ENCODE results near the gene TCF7L2.
A peak's percentile ranks its signal among the peaks of the same experiment; 100 is the strongest.

Gene TCF7L2

DNA sequence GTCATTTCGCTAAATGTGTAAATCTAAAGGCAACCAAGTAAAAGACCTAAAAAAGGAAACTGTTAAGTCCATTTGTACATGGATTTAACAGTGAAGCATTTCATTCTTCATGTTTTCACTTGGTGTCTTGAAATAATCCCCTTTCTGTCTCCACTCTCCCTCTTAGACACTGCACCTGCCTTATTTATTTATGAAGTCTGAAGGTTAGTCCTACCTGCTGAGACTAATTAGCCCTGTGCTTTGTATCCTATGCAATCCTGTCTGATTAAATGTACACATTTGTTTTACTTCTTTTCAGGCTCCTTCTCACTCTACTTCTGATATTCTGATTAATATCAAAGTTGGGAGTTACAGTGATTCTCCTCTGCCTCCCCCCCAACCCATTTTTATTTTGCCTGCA, 1.9 kb upstream of the TCF7L2 start:
- no peak for DNase-seq

DNA sequence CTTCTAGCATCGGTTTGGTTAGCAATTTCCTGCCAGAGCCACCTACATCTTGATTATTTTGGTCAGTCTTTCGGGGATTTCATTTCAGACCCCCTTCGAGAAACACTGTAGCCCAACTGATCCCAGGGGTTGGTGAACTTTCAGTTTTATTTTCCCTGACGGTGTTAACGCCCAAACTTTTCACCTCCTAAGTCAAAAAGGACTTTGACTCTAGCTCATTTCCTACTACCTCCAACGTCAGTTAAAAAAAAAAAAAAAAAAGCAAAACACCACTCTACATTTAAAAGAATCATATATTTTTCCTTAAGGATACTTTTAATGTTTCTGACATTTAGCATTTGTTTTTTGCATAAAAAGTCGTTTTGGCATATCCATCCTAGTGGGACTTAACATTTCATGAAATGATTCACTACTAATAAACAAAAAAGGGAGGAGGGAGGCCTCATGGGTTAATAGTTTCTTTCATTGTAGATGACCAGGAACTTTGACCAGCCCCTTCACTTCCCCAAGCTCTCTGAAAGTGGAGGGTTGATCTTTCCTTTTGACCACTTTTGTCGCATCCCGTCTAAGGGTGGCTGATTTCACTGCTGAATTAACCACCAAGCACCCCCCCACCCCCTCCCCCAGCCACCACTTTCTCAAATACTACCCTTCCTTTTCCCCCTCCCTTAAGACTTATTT, 764 bp upstream of the TCF7L2 start:
- no peak for DNase-seq

DNA sequence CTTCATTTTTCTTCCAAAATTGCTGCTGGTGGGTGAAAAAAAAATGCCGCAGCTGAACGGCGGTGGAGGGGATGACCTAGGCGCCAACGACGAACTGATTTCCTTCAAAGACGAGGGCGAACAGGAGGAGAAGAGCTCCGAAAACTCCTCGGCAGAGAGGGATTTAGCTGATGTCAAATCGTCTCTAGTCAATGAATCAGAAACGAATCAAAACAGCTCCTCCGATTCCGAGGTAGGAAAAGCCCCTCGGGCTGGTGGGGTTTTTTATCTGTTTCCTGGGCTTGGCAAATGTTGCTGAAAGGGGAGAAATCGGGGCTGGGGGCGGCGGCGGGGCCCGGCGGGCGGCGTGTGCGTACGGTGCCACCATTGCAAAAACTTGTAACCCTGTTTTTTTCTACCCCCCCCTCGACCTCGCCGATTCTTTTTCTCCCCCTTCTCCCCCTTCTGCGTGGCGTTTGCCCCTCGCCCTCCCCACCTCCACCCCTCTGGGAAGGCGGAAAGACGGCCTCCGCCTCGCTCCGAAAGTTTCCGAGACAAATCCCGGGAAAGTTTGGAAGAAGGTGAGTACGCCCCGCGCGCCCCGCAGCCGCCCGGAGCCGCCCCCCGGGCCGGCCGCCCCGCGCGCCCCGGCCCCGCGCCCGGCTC, 789 bp downstream of the TCF7L2 start:
- peak; percentile 29 for DNase-seq

DNA sequence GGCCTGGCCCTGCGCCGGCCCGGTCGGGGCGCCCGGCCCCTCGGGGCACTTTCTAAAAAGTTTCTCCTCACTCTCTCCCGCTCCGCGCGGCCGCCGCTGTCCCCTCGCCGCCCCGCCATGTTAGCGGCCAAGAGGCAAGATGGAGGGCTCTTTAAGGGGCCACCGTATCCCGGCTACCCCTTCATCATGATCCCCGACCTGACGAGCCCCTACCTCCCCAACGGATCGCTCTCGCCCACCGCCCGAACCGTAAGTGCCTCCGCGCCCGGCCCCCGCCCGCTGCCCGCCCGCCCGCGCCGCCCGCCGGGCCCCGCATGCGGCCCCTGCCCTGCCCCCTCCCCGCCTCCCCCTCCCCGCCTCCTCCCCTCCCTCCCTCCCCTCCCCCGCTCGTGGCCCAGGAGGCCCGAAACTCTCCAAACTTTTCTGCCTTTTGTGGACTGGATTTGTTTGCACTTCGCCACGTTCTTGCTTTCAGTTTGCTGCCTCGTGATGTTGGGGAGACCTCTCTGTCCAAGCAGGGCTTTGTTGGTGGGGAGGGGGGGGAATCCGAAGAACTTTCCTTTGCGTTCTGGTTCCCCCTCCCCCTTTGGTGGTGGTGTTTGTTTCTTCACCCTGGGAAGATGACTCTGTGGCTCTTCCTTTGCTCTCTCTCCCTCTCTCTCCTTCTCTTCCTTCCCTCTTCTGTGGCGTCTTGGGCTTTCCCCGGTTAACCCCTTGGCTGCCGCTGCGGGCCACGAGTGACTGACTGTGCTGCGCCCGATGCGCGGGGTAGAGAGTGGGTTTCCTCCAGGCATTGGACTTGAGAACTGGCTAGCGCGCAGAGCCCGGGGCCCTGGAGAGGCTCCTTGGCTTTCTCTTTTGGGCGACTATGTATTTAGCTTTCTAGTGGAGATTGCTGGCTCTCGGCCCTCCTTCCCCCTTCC, 1.6 kb downstream of the TCF7L2 start:
- DNase-seq: peak; percentile 51

DNA sequence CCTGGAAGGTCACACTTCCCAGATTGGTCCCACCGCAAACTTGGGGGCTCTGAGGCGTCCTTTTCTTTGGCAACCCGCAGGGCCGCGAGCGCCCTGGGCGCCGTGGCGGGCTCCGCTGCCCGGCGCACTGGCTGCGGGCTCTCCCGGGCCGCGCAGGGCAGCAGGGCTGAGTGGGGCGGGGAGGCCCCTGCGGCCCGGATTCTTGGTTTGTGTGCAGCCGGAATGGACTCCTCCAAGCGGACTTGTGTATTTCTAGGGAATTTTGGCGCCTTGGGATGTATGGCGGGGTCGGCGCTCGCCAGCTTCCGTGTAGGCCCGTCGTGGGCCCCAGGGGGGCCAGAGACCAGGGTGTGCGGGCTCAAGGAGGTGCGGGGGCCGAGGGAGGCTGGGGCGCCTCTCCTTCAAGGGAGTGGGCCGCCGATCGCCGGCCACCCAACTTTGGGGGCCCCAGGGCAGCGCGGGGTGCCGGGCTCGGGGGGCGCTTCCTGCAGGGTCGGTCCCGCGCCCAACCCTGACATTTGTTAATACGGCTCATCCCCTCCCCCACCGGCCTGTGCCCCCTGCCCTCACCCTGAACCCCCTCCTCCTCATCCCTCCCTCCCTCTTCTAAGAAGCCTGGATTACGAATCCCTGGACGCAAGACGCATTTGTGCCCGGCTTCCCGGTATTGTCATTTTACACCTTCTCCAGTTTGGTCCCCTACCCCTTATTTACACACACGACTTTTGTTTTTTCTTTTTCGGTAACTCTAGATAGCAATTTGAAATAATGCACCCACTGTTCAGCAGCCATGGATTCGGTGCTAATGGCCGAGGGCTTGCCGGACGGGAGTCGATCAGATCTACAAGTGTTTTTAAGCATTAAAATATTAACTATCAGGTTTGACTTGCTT, 2.5 kb downstream of the TCF7L2 start:
- DNase-seq: no peak

DNA sequence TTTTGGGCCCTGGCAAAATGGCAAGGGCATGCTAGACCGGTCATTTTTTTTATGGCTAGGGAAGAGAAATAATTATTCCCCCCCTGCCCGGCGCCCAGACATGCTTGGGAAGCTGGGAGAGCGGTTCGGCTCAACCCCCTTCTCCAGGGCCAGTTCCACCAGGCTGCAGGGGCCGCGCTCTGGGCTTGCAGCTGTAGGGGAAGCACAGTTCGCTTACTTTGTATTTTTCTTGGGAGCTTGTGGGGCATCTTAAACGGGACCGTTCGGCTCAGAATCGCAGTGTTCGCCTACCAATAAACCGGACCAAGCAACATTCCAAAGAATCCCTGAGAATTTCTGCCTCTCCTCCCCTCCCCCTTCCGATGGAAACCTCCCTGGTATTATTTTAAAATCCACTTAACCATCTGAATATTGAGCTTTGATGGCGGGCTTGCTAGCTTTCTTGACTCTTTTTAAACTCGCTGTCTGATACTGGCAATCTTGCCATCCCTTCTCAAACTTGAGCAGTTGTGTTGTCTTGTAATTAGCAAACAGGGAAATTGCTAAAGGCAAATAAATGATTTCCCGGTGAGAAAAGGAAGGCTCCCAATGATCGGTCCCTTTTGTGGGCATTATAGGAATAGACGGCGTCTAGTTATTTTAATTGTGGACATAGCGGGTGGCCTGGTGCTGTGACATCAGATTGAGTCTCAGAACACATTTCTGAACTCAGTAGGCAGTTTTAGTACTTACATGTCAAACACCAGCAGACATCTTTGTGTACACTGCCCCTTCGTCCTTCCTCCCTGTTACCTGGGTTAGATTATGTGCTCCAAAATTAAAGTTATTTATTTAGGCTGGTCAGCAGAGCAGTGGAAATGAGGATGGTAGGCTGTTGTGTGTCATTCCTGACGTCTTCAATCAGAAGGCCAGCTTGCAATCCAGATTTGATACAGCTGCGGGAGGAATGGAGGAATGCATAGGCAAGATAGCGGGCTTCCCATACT, 3.4 kb downstream of the TCF7L2 start:
- DNase-seq: no peak

DNA sequence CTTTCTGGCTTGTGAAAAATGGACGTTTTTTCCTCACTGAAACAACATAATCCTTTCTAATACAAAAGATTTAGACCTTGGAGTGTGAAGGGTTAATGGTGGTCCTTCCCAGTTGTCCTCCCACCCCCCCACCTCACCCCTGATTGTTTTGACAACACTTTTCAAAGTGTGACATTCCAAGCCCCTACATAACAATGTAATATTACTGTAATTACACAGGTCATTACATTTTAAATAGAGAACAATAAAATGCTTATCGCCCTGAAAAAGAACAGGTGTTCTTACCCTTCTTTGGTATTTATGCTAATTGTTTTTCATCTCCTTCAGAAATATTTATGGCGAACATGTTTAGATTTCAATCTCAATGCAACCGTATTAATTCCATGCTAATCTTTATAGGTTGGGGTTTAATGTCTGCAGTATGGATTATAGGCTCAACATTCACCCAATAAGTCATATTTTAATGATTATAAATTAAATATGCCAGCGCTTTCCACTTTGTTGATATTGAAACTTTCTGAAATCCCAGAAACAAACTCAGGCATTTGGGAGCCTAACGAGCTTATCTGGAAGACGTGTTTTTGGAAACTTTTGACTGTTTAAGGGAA, 5.0 kb downstream of the TCF7L2 start:
- no peak for DNase-seq

DNA sequence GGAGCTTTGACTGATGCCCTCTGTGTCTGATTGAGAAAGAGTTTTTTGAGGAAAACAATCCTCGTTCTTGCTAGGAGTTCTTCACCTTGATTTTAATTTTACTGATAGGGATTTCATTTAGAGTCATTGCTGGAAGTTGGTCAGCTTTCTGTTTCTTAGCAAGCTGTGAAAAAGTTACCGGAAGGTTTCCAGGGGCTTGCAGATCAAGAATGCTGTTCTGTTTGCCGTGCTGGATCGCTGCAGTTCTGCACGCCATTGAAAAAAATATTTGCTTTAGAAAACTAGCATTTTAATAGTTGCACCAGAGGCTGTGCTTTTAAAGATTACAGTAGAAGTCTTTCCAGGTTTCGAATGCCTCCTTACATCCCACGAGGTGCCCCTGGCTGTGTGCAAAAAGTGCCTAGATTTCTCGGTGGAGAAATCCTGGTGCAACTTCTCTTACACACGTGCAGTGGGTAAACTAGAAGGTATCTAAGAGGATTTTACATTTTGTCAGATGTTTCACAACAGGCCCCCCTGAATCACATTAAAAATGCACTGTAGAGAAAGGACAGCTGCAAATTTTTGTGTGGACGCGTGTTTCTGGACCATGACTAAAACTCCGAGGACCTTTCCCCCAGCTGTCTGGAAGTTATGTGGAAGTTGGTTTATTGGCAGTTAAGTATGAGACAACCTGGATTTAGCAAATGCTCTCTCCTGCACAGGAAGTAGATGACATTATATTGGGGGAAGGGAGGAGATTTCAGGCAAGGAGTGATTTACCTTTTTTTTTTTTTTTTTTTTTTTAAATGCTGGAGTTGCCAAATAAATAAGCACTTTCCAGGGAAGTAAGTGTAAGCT, 5.8 kb downstream of the TCF7L2 start:
- no peak for DNase-seq

DNA sequence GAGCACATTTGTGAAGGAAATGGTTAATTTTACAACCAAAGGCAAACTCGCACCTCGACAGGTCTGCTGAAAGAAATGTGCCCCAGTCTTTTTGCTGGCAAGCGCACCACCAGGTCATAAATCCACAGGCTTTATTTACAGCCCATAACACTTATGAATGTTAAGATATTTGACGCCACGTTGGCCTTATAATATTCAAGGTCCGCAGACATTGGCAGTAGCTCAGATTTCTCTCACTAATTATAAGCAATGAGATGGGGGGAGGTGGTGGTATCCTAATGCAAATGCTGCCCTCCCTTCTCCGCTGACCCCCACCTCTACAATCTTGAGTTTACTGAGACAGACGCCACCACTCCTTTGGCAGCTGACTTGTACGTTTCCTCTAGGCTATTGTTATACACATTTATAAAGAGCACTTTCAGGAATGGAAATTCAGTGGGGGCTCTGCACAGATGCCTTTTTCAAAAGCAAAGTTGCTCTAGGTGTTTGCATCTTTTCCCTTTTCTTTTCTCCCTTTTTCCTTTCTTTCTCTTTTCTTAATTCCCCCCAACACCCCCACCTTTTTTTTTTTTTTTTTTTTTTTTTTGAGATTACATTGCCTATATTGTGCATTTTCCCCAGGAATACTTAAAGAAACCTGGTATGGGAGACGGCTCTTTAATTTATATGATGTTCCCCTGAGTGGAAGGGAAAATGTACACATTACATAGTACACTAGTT, 6.7 kb downstream of the TCF7L2 start:
- DNase-seq: no peak

DNA sequence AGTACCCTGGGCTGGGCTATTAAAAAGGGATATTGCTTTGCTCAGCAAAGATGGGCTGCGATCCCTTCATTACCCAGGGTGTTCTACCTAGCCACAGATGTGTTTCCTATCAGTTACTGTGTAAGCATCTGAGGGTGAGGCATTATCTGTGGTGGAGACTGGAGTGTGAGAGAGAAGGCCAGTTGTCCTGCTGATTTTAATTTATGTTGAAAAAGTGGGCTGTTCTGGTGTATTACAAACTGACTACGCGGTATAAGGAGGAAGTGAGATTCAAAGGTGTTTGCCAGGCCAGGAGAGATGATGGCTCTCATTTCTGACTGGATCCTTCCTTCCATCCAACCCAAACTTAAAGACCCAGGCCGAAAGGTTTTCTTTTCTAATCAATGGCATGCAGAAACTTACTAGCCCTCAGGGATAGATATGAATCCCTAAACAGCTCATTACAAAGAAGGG, 7.6 kb downstream of the TCF7L2 start:
- DNase-seq: no peak

DNA sequence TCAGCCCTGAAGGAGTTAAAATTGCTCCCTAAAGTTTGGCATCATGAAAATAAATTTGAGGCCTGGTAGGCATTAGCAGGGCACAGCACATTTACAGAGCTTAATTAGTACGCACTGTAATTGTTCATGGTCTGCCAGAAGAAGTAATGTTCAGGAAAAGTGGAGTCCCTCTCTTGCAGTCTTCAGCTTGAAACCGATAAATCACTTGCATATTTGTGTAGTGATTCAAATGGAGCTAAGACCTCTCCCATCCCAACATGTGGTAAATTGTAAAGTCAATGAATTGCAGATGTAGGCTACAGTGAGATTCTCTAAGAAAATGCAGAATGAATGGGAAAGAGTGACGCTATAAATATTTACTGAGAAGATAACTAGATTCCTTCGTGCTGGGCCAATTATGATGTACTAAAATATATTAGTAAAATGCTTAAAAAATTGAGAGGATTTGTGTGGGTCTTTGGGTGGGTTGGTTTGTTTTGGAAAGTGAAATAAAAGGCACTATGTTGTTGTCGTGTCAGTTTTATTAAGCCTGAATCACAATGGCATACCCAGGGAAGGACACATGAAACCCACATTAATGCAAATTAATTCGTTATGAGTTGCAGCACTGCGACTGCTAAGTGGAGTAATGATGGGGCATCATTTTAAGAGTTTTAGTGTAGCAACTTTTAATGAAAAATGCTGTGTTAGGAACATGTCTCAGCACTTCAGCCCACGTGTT, 8.4 kb downstream of the TCF7L2 start:
- no peak for DNase-seq

DNA sequence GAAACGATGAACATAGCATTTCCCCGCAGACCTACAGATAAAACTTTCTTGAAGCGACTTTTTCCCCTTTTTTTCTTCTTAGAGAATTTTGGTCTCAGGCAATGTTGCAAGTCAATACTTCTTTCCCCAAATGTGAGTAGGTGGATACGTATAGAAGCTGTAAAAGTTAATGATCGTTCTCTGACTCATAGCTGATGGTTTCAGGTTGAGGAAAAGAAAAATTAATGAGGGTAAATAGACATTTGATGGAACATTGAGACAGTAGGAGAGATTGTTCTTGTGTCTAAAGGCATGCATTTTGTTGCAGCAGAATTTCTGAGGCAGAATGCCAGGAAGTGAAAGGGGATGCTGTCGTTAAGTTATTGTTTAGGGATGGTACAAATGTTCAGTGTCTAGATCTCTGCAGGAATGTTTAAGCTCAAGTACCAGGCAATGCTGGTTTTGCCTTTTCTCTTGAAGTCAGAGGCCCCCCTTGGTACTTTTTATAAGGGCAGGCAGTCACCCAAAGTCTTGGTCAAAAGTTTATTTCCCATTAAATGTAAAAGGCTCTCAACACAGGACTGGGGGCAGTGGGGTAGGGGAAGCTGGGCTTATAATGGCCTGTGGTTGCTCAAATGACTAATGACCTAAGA, 9.3 kb downstream of the TCF7L2 start:
- DNase-seq: no peak

DNA sequence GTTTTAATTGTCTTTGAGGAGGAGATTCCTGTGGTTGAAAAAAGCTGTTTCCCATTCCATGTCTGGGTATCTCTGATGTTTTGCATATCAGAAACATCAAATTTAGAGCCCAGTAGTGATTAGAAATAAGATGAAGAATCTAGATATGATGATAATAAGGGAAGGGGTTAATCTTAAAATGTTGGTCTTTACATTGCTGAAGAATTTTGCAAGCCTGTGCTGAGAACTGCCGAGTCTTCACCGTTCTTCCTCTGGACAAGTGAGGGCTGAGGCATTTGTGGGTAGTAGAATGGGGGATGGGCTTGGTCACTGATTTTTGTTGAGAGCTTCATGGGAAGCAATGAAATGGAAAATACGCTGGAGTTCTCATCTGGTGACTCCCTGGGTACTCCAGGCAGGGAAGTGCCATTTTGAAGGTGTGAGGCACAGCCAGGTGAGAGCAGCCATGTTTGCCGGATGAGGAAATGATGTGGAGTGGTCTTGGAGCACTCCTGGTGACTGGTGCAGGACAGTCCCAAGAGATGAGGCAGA, 10.2 kb downstream of the TCF7L2 start:
- DNase-seq: no peak

DNA sequence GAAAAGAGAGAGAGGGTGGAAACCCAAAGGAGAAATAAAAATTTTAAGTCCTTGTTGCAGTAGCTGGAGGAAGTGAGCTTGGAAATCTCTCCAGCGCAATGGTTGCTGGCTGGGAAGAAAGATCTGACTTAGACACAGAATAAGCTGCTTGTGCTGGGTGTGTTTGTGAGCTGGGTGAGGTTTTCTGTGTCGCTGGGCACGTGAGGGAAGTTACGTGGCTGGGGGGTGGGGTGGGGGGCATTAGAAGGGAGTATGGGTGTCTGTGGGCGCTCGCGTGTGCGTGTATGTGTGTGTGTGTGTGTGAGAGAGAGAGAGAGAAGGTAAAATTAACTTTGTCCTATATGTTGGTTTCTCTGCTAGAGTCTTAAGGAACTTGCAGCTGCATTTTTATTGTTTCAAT, 11.6 kb downstream of the TCF7L2 start:
- no peak for DNase-seq

DNA sequence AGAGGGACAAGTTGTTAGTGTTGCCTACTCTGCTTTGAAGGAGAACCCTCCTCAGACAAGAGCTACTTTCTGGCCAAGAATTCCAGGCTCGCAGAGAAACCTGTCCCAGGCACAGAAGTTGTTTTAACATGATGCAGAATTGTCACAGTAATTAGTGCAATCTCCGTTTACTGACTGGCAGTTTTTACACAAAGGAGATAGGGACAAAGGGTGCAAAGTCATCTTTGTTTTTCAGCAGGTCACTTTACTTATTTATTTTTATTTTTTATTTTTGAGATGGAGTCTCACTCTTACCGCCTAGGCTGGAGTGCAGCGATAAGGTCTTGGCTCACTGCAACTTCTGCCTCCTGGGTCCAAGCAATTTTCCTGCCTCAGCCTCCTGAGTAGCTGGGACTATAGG, 12.3 kb downstream of the TCF7L2 start:
- DNase-seq: no peak

DNA sequence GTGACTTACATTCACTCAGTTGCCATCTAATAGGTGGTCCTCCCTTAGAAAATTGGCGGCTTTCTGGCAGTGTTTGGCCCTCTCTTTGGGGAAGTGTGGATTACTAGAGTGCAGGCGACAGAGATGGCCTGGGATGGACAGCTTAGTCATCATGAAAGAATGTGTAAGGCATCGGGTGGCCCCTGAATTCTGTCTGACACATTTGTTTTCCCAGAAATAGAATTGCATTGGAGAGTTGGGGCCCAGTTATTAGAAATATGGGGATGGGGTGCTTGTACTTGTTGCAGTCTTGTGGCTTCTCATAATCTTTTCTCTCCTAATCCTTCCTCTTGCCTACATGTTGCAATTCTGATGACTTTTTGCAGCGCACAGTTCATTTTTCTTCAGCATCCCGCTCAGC, 13.8 kb downstream of the TCF7L2 start:
- no peak for DNase-seq

DNA sequence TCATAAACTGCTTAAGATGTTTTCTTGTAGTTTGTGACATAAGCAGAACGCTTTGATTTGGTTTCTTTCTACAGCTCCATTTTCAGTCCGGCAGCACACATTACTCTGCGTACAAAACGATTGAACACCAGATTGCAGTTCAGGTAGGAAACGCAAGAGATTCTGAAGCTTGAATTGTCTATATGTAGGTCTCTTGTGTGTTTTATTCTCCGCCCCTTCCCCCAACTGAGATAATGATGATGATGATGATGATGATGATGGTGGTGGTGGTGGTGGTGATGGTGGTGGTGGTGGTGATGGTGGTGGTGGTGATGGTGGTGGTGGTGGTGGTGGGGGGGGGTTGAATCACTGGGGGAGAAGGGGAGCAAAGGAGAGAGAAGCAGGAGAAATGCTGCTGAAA, 14.4 kb downstream of the TCF7L2 start:
- no peak for DNase-seq
